ACC112 (cell line): ENCODE results near the gene POLR2J2.
"Not testable (repeated sequence)": the region's sequence is repeated elsewhere in the genome, so short reads cannot be mapped to it uniquely, and the experiment has no call there.

ENCODE experiments used
- H2AFZ ChIP-seq: fragments of 200-600 bp; sonication (generic); one replicate; pipeline ENCODE4 v1.6.0; 2017; ENCODE audit warnings: antibody characterized with exemption, low read length; ENCODE audit not compliant: unreplicated experiment
- H3K27ac ChIP-seq: fragments of 200-600 bp; sonication (generic); 2 replicates; pipeline ENCODE4 v1.5.1; 2014; ENCODE audit warnings: low read depth, mild to moderate bottlenecking, antibody characterized with exemption, low read length, moderate library complexity
- H3K27me3 ChIP-seq: fragments of 200-600 bp; sonication (generic); 2 replicates; pipeline ENCODE4 v1.6.1; 2014; ENCODE audit warnings: mild to moderate bottlenecking, antibody characterized with exemption, low read length, moderate library complexity, mixed read lengths; ENCODE audit not compliant: insufficient read depth
- H3K36me3 ChIP-seq: fragments of 200-600 bp; sonication (generic); 2 replicates; pipeline ENCODE4 v1.6.1; 2016; ENCODE audit warnings: mild to moderate bottlenecking, antibody characterized with exemption, low read length, moderate library complexity, mixed read lengths; ENCODE audit not compliant: insufficient read depth
- H3K4me1 ChIP-seq: fragments of 200-600 bp; sonication (generic); one replicate; pipeline ENCODE4 v1.6.1; 2016; ENCODE audit warnings: low read length, mixed read lengths; ENCODE audit not compliant: insufficient read depth, unreplicated experiment, control insufficient read depth
- H3K4me3 ChIP-seq: fragments of 200-600 bp; sonication (generic); 2 replicates; pipeline ENCODE4 v1.5.1; 2014; ENCODE audit warnings: mild to moderate bottlenecking, low read depth, low read length
- H3K79me2 ChIP-seq: fragments of 200-600 bp; sonication (generic); one replicate; pipeline ENCODE4 v1.6.0; 2016; ENCODE audit warnings: low read length; ENCODE audit not compliant: control insufficient read depth, unreplicated experiment, insufficient read depth

The POLR2J2 gene

GRCh38 chr7:102671166-102671955, at the start of gene POLR2J2:
POLR2J2 (minus strand) TSS chr7:102671663; CDS start chr7:102671601, 62 bp downstream.
- H3K4me3 ChIP-seq, H3K79me2 ChIP-seq, H3K27ac ChIP-seq, H3K27me3 ChIP-seq, H3K4me1 ChIP-seq, H3K36me3 ChIP-seq, H2AFZ ChIP-seq: not testable (repeated sequence)

GRCh38 chr7:102718491-102718890, 47.0 kb upstream of the POLR2J2 start:
- H3K79me2 ChIP-seq, H3K27me3 ChIP-seq, H3K4me3 ChIP-seq, H2AFZ ChIP-seq, H3K27ac ChIP-seq, H3K36me3 ChIP-seq: not testable (repeated sequence)
- peaks cover 10% of the 10 kb centered on the region for H3K4me1 ChIP-seq

DNA sequence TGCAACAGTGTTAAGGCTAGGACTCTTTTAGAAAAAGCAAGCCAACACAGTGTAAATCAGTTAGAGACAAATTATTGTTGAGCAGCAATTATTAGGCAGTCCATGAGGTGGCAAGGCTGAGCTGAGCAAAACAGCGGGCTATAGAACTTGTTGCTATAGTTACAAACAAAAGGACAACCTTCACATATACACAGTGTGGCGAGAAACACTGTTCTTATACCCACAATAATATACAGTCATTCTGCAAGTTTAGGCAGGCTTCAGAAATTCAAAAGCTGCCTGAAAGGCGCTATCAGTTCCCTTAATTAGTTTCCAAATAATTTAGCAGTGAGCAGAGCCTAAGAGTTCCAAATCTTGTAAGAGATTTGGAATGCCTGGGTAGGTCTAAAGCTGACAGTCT, 44.3 kb upstream of the POLR2J2 start:
- H3K4me3 ChIP-seq, H3K27ac ChIP-seq, H2AFZ ChIP-seq, H3K36me3 ChIP-seq, H3K27me3 ChIP-seq, H3K79me2 ChIP-seq: not testable (repeated sequence)
- peaks cover 15% of the 10 kb centered on the region for H3K4me1 ChIP-seq

GRCh38 chr7:102714774-102715522, 43.5 kb upstream of the POLR2J2 start:
- H3K4me3 ChIP-seq, H3K27ac ChIP-seq, H3K27me3 ChIP-seq, H3K36me3 ChIP-seq, H2AFZ ChIP-seq, H3K79me2 ChIP-seq: not testable (repeated sequence)
- H3K4me1 ChIP-seq: peaks cover 15% of the 10 kb centered on the region

DNA sequence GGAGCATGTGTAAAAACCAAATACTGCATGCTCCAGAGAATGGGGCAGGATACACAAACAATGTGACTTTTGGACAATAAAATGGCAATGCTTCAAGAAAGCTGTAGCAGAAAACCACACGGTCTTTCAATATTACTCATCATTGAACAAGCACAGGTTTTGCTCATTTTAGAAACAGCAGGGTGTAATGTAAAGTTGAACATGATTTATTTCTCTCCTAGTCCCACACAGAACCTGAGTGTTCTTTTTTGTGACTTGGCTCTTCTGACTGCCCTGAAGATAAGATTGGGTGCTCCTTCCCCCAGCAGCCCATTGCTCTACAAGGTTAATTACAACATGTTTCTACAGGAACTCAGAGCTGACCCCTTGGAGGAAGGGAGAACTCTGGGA, 42.2 kb upstream of the POLR2J2 start:
- not testable (repeated sequence) for H3K36me3 ChIP-seq, H3K4me3 ChIP-seq, H3K79me2 ChIP-seq, H3K27me3 ChIP-seq
- Histone ChIP-seq H3K4me1 (peaks cover 15% of the 10 kb centered on the region), H3K27ac (peak overlapping the region; percentile 9; the same call in 1 of the 2 replicates), H2AFZ (peak overlapping the region; percentile 22)

DNA sequence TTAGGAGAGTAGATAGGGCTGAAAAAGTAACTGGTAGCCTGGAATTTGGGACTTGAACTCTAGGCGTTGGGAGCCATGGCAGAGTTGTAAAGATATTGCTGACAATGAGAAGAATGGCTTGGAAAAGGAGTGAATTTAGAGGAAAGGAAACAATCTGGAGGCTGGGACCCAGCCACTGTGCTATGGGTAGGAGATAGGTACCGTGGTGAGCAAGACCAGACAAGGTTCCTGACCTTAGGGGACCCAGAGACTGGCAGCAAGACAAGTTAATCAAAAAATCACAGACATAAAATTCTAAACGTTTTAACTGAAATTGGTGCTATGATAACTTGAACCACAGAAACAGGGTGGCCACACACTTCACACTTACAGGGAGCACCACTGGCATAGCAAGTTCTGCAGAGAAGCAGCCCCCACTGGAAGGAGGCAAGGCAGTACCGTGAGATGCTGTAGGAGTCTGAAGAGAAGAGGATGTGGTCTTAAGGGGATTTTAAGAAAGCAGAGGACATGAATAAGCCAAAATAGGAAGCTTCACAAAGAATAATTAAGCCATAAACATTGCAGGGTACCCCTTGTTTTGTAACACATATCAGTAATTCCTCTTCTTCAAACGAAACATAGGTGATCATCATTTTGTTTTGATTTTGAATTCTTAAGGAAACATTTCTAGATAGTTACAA, 41.7 kb upstream of the POLR2J2 start:
- H3K4me3 ChIP-seq, H3K36me3 ChIP-seq, H3K27me3 ChIP-seq, H3K79me2 ChIP-seq: not testable (repeated sequence)
- H3K27ac ChIP-seq: peak overlapping the region; percentile 9; the same call in 1 of the 2 replicates
- H3K4me1 ChIP-seq: peaks cover 12% of the 10 kb centered on the region
- peak overlapping the region; percentile 22 for H2AFZ ChIP-seq

DNA sequence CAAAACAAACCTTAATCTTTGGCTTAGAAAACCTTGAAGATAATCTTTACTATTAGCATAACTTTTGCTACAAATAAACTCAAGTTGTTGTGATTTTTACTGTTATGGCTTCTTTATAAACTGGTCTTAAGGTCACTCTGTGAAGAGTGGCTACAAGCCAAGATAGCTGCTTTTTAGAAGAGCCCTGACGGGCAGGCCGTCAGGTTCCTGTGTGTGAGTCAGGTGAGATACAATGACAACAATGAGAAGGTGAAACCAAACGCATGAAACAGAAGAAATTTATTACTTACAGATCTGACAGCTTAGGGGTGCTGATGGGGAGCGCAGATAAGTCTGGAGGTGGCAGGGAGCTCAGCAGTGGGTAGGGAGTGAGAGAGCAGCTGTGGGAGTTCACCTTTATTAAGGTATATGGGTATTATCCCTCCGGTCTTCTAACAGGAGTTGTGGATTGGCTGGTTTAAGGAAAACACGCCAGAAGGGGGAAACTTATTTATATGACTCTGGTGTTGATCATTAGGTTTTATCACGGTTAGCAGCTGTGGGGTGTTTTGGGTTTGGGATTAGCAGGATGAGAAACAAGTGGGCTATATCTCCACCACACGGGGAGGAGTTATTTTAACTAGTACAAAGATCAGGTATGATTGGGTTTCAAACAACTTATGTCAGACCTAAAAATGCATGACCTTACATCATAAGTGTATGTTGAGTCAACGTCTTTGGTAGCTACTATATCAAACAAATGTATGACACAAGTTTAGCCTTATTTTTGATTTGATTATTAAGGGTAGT, 27.7 kb upstream of the POLR2J2 start:
- H3K79me2 ChIP-seq, H3K27me3 ChIP-seq, H3K27ac ChIP-seq, H3K4me1 ChIP-seq, H3K36me3 ChIP-seq, H3K4me3 ChIP-seq, H2AFZ ChIP-seq: not testable (repeated sequence)

- H2AFZ ChIP-seq, H3K27me3 ChIP-seq, H3K4me1 ChIP-seq, H3K36me3 ChIP-seq, H3K27ac ChIP-seq, H3K79me2 ChIP-seq, H3K4me3 ChIP-seq: not testable (repeated sequence)
Observed at GRCh38 chr7:102697642-102698512, 26.4 kb upstream of the POLR2J2 start.

DNA sequence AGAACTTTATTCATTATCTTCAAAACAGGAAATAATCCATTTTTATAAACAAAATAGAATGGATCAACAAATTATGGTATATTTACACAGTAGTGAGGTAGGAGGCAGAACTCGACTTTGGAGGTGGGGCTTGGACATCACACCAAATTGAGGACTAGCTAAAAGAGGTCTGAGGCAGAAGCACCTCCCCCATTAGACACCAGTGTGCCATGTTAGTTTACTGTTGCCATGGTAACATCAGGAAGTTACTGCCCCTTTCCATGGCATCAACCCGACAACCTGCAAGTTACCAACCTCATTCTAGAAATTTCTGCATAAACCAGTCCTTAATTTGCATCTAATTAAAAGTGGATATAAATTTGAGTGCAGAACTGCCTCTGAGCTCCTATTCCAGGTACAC, 24.5 kb upstream of the POLR2J2 start:
- not testable (repeated sequence) for H3K4me1 ChIP-seq, H2AFZ ChIP-seq, H3K36me3 ChIP-seq, H3K27ac ChIP-seq, H3K79me2 ChIP-seq, H3K4me3 ChIP-seq, H3K27me3 ChIP-seq
